DMS53 treated with DMSO at 0.1 percent for 48 hours (cell line): Measurements from ENCODE around the gene VEPH1.

Experiments
- DNase-seq: peaks from one replicate; lab custom pipeline; 2025; ENCODE audit not compliant: unreplicated experiment; lab: John Stamatoyannopoulos, UW

The VEPH1 gene

GRCh38 chr3:157479464-157480243, 23.6 kb downstream of the VEPH1 start:
- no peak for DNase-seq

- DNase-seq: peak; percentile 19
These were observed 25.8 kb downstream of the VEPH1 start for GRCh38 chr3:157477441-157477840.

GRCh38 chr3:157475921-157476414, 27.2 kb downstream of the VEPH1 start:
- DNase-seq: no peak

GRCh38 chr3:157472648-157473047, 30.6 kb downstream of the VEPH1 start:
- DNase-seq: no peak

- DNase-seq: no peak
These were observed 32.2 kb downstream of the VEPH1 start for GRCh38 chr3:157471064-157471463.

GRCh38 chr3:157469561-157470294, 33.5 kb downstream of the VEPH1 start:
- no peak for DNase-seq

GRCh38 chr3:157467200-157467599, 36.0 kb downstream of the VEPH1 start:
- no peak for DNase-seq

GRCh38 chr3:157465741-157466140, 37.5 kb downstream of the VEPH1 start:
- DNase-seq: no peak

GRCh38 chr3:157464321-157464720, 38.9 kb downstream of the VEPH1 start:
- no peak for DNase-seq

GRCh38 chr3:157463816-157464215, 39.4 kb downstream of the VEPH1 start:
- no peak for DNase-seq

GRCh38 chr3:157460253-157460652, 43.0 kb downstream of the VEPH1 start:
- DNase-seq: no peak

- no peak for DNase-seq
These were observed 43.5 kb downstream of the VEPH1 start for GRCh38 chr3:157459706-157460105.

GRCh38 chr3:157453824-157454223, 49.4 kb downstream of the VEPH1 start:
- DNase-seq: no peak

GRCh38 chr3:157452097-157452496, 51.1 kb downstream of the VEPH1 start:
- no peak for DNase-seq

GRCh38 chr3:157447026-157447694, 56.1 kb downstream of the VEPH1 start:
- DNase-seq: no peak

- no peak for DNase-seq
These were observed 57.4 kb downstream of the VEPH1 start for GRCh38 chr3:157445857-157446256.

- no peak for DNase-seq
These were observed 58.4 kb downstream of the VEPH1 start for GRCh38 chr3:157444797-157445184.

GRCh38 chr3:157443905-157444796, 59.1 kb downstream of the VEPH1 start:
- DNase-seq: no peak

- no peak for DNase-seq
These were observed 60.5 kb downstream of the VEPH1 start for GRCh38 chr3:157442729-157443128.

- no peak for DNase-seq
These were observed 62.1 kb downstream of the VEPH1 start for GRCh38 chr3:157441102-157441624.
